GM23338 (cell line): Measurements from ENCODE around the gene CHAC1.

Experiments used
- CREB1 ChIP-seq: fragments of 250-450 bp; sonication (Bioruptor Pico); IDR thresholded peaks from 2 replicates; pipeline ENCODE4 v1.5.0; 2020; ENCODE audit warnings: low read depth, mild to moderate bottlenecking, moderate library complexity
- CTCF ChIP-seq, 2 experiments: fragments of 200-600 bp in 1 of 2; sonication (generic) in 1 of 2; conservative IDR thresholded peaks; 2 replicates each; pipeline versions ENCODE4 v1.5.1 to v1.6.1; 2016 to 2017; ENCODE audit warnings: antibody characterized with exemption in 2 of 2, low read depth in 2 of 2, mild to moderate bottlenecking in 2 of 2, moderate library complexity in 1 of 2
- EZH2 ChIP-seq: fragments of 200-600 bp; sonication (generic); IDR thresholded peaks from one replicate; pipeline ENCODE4 v1.8.0; 2017; ENCODE audit warnings: antibody characterized with exemption, mild to moderate bottlenecking, low read depth; ENCODE audit not compliant: unreplicated experiment
- EZH2phosphoT487 ChIP-seq: fragments of 200-600 bp; sonication (generic); IDR thresholded peaks from one replicate; pipeline ENCODE4 v1.8.1; 2018; ENCODE audit warnings: antibody characterized with exemption; ENCODE audit not compliant: unreplicated experiment
- JUNB ChIP-seq: IDR thresholded peaks from one replicate; pipeline ENCODE4 v1.6.1; 2016; ENCODE audit warnings: antibody characterized with exemption; ENCODE audit not compliant: unreplicated experiment
- POLR2AphosphoS5 ChIP-seq: IDR thresholded peaks from 2 replicates; pipeline ENCODE4 v1.6.1; 2016; ENCODE audit warnings: antibody characterized with exemption, low read depth
- REST ChIP-seq: IDR thresholded peaks from one replicate; pipeline ENCODE4 v1.6.1; 2018; ENCODE audit warnings: antibody characterized with exemption; ENCODE audit not compliant: unreplicated experiment
- STAT1 ChIP-seq: IDR thresholded peaks from one replicate; pipeline ENCODE4 v1.6.1; 2016; ENCODE audit warnings: antibody characterized with exemption; ENCODE audit not compliant: unreplicated experiment
- ZNF114 ChIP-seq: fragments of 250-450 bp; sonication (Bioruptor Pico); IDR thresholded peaks from 2 replicates; pipeline ENCODE4 v1.5.0; 2020; ENCODE audit warnings: mild to moderate bottlenecking, moderate library complexity

- no peak for TF ChIP-seq CTCF (conservative IDR thresholded peaks at IDR 0.05; ENCODE audit: low read depth in 2 of 2)
- TF ChIP-seq JUNB: no peak
- no peak for TF ChIP-seq REST
- TF ChIP-seq ZNF114: no peak
- no peak for TF ChIP-seq POLR2AphosphoS5
- no peak for TF ChIP-seq EZH2
- TF ChIP-seq STAT1: no peak
- no peak for TF ChIP-seq CREB1
- TF ChIP-seq EZH2phosphoT487: no peak
Observed at GRCh38 chr15:40936234-40936708, 17.0 kb upstream of the CHAC1 start.
